SK-N-MC (cell line): Measurements from ENCODE around the gene SESN2.

Experiments used
- EZH2 ChIP-seq: fragments of 200-600 bp; sonication (generic); IDR thresholded peaks from one replicate; pipeline ENCODE4 v1.6.1; 2017; ENCODE audit warnings: antibody characterized with exemption
- POLR2AphosphoS5 ChIP-seq: IDR thresholded peaks from 2 replicates; pipeline ENCODE4 v1.6.1; 2012; ENCODE audit warnings: mild to moderate bottlenecking, low read depth, low read length, borderline replicate concordance

- TF ChIP-seq POLR2AphosphoS5 (no peak), EZH2 (no peak)
Observed at GRCh38 chr1:28313702-28314546, 54.6 kb downstream of the SESN2 start.
